Measurements from ENCODE around the gene PRKD2.

PRKD2 gene

DNA sequence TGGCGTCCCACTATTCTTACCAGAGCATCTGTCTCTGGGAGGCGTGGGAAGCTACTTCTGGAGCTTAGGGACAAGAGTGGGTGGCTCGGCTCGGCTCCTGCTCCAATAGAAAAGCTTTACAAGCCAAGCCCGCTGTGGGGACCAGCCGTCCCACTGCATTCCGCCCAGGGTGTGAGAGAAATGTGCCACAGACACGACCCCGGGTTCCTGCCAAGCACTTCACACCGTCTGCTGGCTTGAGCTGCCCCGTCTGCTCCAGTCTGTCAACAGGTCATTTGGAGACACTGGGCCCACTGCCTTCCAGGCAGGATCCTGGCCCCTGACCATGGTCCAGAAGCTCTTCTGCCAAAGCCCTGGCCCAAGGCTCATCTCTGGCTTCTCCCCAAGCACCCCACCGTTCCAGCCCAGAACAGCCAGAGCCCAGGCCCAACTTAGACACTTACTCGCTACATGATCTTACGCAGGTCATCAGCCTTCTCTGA lies 22.4 kb upstream of the PRKD2 start:
- no peak for DNase-seq

DNA sequence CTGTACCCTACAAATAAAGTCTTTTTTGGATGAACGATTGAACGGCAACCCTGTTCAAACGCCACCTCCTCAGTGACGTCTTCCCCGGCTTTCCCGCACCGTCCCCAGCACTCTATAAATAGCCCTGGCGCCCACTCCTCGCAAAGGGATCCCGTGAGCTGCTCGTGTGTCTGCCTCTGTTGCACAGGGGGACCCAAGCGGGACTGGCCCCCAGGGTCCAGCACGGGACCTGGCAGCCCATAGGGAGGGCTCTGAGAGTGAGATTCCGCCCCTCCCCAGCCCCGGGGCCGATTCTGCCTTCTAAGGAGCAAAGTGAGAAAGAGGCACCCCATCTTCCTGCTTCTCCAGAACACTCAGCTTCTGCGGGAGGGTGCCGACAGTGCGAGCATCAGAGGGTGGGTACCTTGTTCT lies 20.9 kb upstream of the PRKD2 start:
- no peak for DNase-seq

DNA sequence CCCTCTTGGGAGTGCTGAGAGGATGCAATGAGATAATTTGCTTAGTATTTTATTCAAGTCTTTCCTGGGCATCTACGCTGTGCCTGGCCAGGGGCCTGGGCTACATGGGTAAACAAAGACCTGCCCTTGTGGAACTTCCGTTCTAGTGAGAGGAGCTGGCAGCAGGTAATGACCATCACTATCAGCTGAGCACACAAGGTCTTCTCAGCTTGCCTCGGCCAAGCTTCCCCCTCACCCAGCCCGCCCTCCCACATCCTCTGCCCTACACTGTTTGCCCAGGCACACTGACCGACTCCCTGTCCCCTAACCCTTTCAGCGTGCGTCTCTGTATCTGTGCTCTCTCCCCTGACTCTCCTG lies 20.4 kb upstream of the PRKD2 start:
- DNase-seq, result no peak

GRCh38 chr19:46736531-46737297 lies 19.8 kb upstream of the PRKD2 start:
- no peak for DNase-seq

DNA sequence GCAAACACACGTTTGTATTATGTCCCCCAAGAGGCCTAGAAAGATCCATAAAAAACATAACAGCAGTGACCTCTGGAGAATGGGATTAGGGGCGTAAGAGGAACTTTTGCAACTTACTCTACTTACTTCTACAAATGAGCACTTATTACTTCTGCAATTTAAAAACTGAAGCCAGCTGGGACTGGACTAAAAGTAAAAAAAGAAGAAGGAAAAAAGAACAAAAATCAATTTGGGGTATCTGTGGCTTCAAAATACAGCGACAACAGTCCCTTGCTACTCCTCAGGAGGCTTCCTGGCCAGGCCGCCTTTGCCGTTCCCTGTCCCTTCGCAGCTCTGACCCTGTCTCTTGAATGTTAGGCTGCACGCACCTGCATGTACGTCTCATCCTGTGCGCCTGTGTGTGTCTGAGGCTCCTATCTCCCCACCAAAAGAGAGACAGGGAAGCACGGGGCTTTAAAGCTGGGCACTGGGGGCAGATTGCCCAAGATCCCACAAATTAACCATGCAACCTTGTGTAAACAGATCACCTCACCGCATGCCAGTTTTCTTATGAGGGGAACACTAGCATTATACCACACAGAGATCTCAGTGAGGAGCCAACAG lies 16.9 kb upstream of the PRKD2 start:
- DNase-seq, result no peak

DNA sequence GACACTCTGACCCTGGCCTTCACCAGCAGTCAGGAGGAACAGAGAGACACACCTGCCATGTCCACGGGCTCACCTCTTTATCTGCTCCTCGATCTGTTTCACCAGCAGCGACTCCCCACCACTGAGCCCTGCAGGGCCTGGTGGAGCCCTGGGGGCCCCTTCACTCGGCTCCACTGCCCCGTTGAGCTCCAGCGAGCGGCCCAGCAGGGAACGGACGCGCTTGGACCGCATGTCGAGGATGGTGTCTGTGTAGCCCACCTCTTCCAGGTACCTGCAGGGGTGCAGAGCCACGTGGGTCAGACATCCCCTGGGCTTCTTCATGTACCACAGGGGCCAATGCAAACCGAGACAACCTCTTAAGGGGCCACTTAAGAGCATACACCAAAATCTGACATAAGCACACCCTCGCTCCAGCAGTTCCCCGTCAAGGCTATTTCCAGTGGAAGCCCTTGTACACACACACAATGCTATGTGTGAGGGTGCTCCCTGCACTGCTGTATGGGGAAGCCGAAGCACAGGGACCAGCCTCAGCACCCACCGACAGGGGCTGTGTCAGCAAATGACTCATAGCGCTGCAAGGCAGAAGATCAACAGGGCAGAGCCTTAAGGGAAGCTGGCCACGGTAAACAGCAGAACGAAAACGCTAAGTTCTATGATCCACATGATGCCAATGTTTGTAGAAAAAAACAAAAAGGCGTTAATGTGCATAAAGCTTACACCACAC lies 16.2 kb upstream of the PRKD2 start:
- DNase-seq, result no peak

DNA sequence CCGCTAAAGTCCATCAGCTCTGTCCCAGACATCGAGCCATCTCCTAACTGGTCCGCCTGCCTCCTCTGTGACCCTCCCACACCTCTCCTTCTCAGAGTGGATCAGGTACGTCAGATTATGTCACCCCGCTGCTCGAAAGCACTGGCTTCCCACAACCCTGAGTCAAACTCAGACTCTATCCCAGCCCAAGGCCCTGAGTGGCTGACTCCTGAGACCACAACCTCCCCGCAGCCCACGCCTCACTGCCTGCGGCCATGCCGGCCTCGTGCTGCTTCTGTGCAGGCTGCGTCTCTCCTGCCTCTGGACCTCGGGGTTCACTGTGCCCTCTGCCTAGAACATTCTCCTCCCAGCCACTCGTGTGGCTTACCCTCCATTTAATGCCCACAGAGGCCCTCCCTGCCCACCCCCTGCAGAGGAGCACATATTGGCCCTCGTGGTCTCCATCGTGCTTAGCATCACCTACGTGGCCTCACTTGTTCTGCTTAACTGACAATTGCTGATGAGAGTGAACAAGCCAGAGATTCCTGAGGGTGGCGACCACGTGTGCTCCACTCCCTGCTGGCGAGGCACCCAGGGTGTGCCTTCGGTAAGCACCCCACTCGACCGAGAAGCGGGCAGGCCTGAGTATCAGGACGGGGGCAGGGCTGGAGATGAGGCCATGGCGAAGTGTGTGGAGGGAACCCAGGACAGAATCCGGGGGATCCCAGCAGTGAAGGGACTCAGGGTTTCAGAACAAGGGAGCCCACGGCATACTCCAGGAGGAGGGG lies 15.4 kb upstream of the PRKD2 start:
- DNase-seq, result no peak

- no peak for DNase-seq
These were observed 14.7 kb upstream of the PRKD2 start for GRCh38 chr19:46731584-46731983.

DNA sequence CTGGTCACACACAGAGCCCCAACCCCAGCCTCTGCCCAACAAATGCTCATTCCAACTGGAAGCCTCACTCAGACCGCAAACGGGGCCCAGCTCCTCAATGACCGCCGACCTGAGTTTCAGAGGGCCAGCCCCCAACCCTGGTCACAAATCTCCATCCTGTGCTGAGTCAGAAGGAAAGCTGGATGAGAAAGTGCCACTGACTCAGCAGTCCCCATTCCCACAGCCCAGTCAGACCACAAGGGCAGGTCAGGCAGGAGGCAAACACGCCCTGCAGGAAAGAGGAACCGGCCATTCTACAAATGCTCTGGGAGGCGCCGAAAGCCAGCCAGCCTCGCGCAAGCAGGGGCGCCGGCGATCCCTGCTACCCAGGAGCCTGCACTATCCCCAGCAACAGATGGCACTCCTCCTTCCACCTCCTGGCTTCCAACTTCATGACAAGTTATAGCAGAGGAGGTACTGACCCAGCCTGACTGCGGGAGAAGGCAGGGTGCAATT lies 14.1 kb upstream of the PRKD2 start:
- no peak for DNase-seq

- no peak for DNase-seq
These were observed 13.7 kb upstream of the PRKD2 start for GRCh38 chr19:46730595-46730994.

GRCh38 chr19:46730187-46730586 lies 13.3 kb upstream of the PRKD2 start:
- no peak for DNase-seq

DNA sequence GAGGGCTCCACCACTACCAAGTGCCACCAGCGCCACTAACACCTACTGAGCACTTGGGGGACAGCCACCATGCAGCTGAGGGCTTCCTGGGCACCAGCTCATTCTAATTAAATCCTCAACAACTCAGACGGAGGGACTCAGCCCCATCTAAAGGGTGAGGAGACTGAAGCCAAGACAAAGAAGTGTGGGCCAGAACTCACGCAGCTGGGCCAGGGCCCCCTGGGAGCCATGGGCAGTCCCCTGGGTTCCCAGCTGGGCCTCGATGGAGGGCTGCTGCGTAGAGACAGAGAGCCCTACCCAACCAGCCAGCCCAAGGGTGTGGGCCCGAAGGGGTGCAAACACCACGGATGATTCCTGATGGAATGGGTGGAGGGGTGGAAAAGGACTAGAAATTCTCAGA lies 12.8 kb upstream of the PRKD2 start:
- no peak for DNase-seq

GRCh38 chr19:46728693-46729339 lies 11.9 kb upstream of the PRKD2 start:
- peak; percentile 30 for DNase-seq

GRCh38 chr19:46728208-46728607 lies 11.3 kb upstream of the PRKD2 start:
- no peak for DNase-seq

- DNase-seq, result no peak
These were observed 10.8 kb upstream of the PRKD2 start for GRCh38 chr19:46727757-46728156.

GRCh38 chr19:46726971-46727501 lies 10.1 kb upstream of the PRKD2 start:
- DNase-seq, result no peak

- DNase-seq, result no peak
These were observed 9.6 kb upstream of the PRKD2 start for GRCh38 chr19:46726551-46726950.

DNA sequence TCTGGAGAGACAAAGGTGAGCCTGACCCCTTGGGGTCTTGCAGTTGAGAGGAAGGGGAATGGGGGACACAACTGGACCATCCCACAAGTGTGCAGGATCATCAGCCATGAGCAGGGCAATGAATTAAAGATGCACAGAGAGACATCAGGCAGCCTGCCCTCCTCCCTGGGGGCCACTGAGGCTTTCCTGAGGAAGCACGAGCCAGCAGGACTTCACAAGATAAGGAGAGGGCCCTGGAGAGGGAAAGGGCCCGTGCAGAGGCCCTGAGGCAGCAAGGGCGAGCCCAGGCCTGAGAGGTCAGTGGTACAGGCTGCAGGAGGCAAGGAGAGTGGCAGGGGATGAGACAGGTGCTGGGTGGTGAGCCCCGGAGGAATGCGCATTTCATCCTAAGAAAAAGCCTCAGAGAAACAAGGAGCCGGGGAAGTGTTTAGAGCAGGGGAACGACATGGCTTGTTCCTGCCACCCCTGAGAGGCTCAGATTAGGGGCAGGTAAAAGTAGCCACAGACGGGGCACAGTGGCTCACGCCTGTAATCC lies 9.0 kb upstream of the PRKD2 start:
- no peak for DNase-seq

- DNase-seq, result no peak
These were observed 8.3 kb upstream of the PRKD2 start for GRCh38 chr19:46725036-46725820.

GRCh38 chr19:46724468-46724867 lies 7.6 kb upstream of the PRKD2 start:
- no peak for DNase-seq

GRCh38 chr19:46723471-46723870 lies 6.6 kb upstream of the PRKD2 start:
- no peak for DNase-seq

Data from NCI-H2107 (cell line).